ENCODE measurements around the gene ASS1. TPM values are rescaled to one million over a fixed set of nuclear protein-coding genes. Genes with fewer than 3 reads are reported as not detected.

ASS1 gene
- total and polyA plus RNA-seq, 2 of the 13 experiments (the other 11 are each of a cell fraction or from before 2014, with no cell fraction given) = 77.6 to 122 TPM

- no peak for TF ChIP-seq HMGXB3 (CRISPR knock-in tag; IDR thresholded peaks at IDR 0.05; ENCODE audit: borderline replicate concordance)
- no peak for TF ChIP-seq ATM (IDR thresholded peaks at IDR 0.05; ENCODE audit: borderline replicate concordance)
- peak; percentile 75 for TF ChIP-seq HNF4A (CRISPR knock-in tag; IDR thresholded peaks at IDR 0.05)
- TF ChIP-seq ESRRA (CRISPR knock-in tag; IDR thresholded peaks at IDR 0.05; ENCODE audit: low read depth) = peak; percentile 92
- TF ChIP-seq MAFK (conservative IDR thresholded peaks at IDR 0.05 in 1 of 2, IDR thresholded peaks at IDR 0.05 in 1 of 2; ENCODE audit: low read length in 2 of 2) = 0 out of 4 replicates have a peak, but pooled peaks of 1 of the 2 experiments have one; percentile 7
- TF ChIP-seq PAX8 (CRISPR knock-in tag; IDR thresholded peaks at IDR 0.05; ENCODE audit: borderline replicate concordance) = no peak
- TF ChIP-seq, protein P1, sequence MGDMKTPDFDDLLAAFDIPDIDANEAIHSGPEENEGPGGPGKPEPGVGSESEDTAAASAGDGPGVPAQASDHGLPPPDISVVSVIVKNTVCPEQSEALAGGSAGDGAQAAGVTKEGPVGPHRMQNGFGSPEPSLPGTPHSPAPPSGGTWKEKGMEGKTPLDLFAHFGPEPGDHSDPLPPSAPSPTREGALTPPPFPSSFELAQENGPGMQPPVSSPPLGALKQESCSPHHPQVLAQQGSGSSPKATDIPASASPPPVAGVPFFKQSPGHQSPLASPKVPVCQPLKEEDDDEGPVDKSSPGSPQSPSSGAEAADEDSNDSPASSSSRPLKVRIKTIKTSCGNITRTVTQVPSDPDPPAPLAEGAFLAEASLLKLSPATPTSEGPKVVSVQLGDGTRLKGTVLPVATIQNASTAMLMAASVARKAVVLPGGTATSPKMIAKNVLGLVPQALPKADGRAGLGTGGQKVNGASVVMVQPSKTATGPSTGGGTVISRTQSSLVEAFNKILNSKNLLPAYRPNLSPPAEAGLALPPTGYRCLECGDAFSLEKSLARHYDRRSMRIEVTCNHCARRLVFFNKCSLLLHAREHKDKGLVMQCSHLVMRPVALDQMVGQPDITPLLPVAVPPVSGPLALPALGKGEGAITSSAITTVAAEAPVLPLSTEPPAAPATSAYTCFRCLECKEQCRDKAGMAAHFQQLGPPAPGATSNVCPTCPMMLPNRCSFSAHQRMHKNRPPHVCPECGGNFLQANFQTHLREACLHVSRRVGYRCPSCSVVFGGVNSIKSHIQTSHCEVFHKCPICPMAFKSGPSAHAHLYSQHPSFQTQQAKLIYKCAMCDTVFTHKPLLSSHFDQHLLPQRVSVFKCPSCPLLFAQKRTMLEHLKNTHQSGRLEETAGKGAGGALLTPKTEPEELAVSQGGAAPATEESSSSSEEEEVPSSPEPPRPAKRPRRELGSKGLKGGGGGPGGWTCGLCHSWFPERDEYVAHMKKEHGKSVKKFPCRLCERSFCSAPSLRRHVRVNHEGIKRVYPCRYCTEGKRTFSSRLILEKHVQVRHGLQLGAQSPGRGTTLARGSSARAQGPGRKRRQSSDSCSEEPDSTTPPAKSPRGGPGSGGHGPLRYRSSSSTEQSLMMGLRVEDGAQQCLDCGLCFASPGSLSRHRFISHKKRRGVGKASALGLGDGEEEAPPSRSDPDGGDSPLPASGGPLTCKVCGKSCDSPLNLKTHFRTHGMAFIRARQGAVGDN (CRISPR knock-in tag; IDR thresholded peaks at IDR 0.05) = peak; percentile 15; the same call in 1 of the 2 replicates
- TF ChIP-seq ZMAT3 (CRISPR knock-in tag; conservative IDR thresholded peaks at IDR 0.05) = no peak
- TF ChIP-seq HNF4G (IDR thresholded peaks at IDR 0.05; ENCODE audit: borderline replicate concordance, low read depth, low read length) = 0 out of 2 replicates have a peak, but pooled peaks have one; percentile 22
- TF ChIP-seq HNF4G (CRISPR knock-in tag; IDR thresholded peaks at IDR 0.05; ENCODE audit: borderline replicate concordance, low read depth) = no peak
- no peak for TF ChIP-seq CBX2 (IDR thresholded peaks at IDR 0.05; ENCODE audit: low read depth, low read length)
- no peak for TF ChIP-seq CBX2 (CRISPR knock-in tag; IDR thresholded peaks at IDR 0.05; ENCODE audit: low read depth)
- no peak for TF ChIP-seq ZNF512B (CRISPR knock-in tag; IDR thresholded peaks at IDR 0.05; ENCODE audit: borderline replicate concordance)
- no peak for TF ChIP-seq JDP2 (CRISPR knock-in tag; IDR thresholded peaks at IDR 0.05; ENCODE audit: borderline replicate concordance)
- TF ChIP-seq SCMH1 (CRISPR knock-in tag; IDR thresholded peaks at IDR 0.05; ENCODE audit: borderline replicate concordance) = no peak
- no peak for TF ChIP-seq TOPORS (CRISPR knock-in tag; IDR thresholded peaks at IDR 0.05)
- peak; percentile 61; the same call in 1 of the 2 replicates for TF ChIP-seq ZMYM2 (CRISPR knock-in tag; IDR thresholded peaks at IDR 0.05)
Measured at GRCh38 chr9:130458804-130459067, 14.0 kb downstream of the ASS1 start (continued).

Data from HepG2 (cell line).